Thoracic aorta (tissue), 2 donors: ENCODE data around the gene ZNF296. TPM values are rescaled to one million over a fixed set of nuclear protein-coding genes. Genes with fewer than 3 reads are reported as not detected.

Source experiments
- ATAC-seq: fragments of 150-250 bp; one replicate; pipeline ENCODE4 v1.8.0; 2017; ENCODE audit warnings: low read depth; ENCODE audit not compliant: insufficient number of reproducible peaks, low FRiP score
- DNase-seq: peaks from one replicate; pipeline ENCODE4 v3.0.0-alpha.2; 2020; ENCODE audit warnings: low spot score
- H3K27ac ChIP-seq, 2 donors: fragments of 200-600 bp; sonication (generic); 1 replicate in 1 of 2; 2 replicates in 1 of 2; pipeline ENCODE4 v1.5.1; 2016; ENCODE audit warnings: mild to moderate bottlenecking in 2 of 2, moderate library complexity in 2 of 2
- H3K27me3 ChIP-seq: fragments of 200-600 bp; sonication (generic); replicated peaks from 2 replicates; pipeline ENCODE4 v1.6.0; 2016; ENCODE audit warnings: mild to moderate bottlenecking; ENCODE audit not compliant: insufficient read depth
- H3K36me3 ChIP-seq: fragments of 200-600 bp; sonication (generic); one replicate; pipeline ENCODE4 v1.5.1; 2016
- H3K4me1 ChIP-seq, 2 donors: fragments of 200-600 bp; sonication (generic); 1 replicate in 1 of 2; 2 replicates in 1 of 2; pipeline versions ENCODE4 v1.5.1 to v1.6.0; 2016; ENCODE audit warnings: low read depth in 2 of 2, mild to moderate bottlenecking in 1 of 2; ENCODE audit not compliant: control insufficient read depth in 1 of 2
- H3K4me3 ChIP-seq: fragments of 200-600 bp; sonication (generic); 2 replicates; pipeline ENCODE4 v1.5.1; 2016; ENCODE audit warnings: mild to moderate bottlenecking
- H3K9me3 ChIP-seq: fragments of 200-600 bp; sonication (generic); 2 replicates; pipeline ENCODE4 v1.5.1; 2016
- CTCF ChIP-seq: fragments of 200-600 bp; sonication (generic); IDR thresholded peaks from one replicate; pipeline ENCODE4 v1.5.1; 2019; ENCODE audit warnings: antibody characterized with exemption
- total RNA-seq, 2 donors: library from RNA; depleted of rRNA; stranded (reverse); fragments of >200 nt; gene quantifications; one replicate each; pipeline versions ENCODE4 v1.1.0 to v1.2.3, GENCODE V29; 2016

Gene ZNF296
- total RNA-seq, 2 donors from 2014 or later, result 1.5 to 1.8 TPM

- Histone ChIP-seq H3K4me3 (no peak overlapping the region), H3K36me3 (no peaks in the 10 kb centered on the region), H3K27ac (no peak overlapping the region), H3K9me3 (no peaks in the 10 kb centered on the region), H3K4me1 (peaks cover 22 to 40% of the 10 kb centered on the region in 2 donors), H3K27me3 (no peaks in the 10 kb centered on the region)
- ATAC-seq (no peak), DNase-seq (no peak)
- TF ChIP-seq CTCF, result no peak
Measured at GRCh38 chr19:45096700-45097099, 20.4 kb upstream of the ZNF296 start.

- no peak overlapping the region for H3K27ac ChIP-seq
- H3K36me3 ChIP-seq, result no peaks in the 10 kb centered on the region
- no peaks in the 10 kb centered on the region for H3K9me3 ChIP-seq
- no peak overlapping the region for H3K4me3 ChIP-seq
- peaks cover 27 to 46% of the 10 kb centered on the region in 2 donors for H3K4me1 ChIP-seq
- ATAC-seq, result no peak
- no peak for TF ChIP-seq CTCF
- no peaks in the 10 kb centered on the region for H3K27me3 ChIP-seq
- DNase-seq, result no peak
Measured at GRCh38 chr19:45095496-45096413, 19.5 kb upstream of the ZNF296 start.

GRCh38 chr19:45094707-45095106 lies 18.4 kb upstream of the ZNF296 start:
- H3K27ac ChIP-seq, result no peak overlapping the region
- H3K27me3 ChIP-seq, result no peaks in the 10 kb centered on the region
- H3K4me1 ChIP-seq, result peaks cover 28 to 48% of the 10 kb centered on the region in 2 donors
- no peak for DNase-seq
- H3K36me3 ChIP-seq, result peaks cover 3% of the 10 kb centered on the region
- H3K4me3 ChIP-seq, result peak overlapping the region; percentile 94
- no peak for ATAC-seq
- H3K9me3 ChIP-seq, result no peaks in the 10 kb centered on the region
- TF ChIP-seq CTCF, result no peak

- DNase-seq, result no peak
- Histone ChIP-seq H3K9me3 (no peaks in the 10 kb centered on the region), H3K36me3 (peaks cover 3% of the 10 kb centered on the region), H3K4me1 (peaks cover 28 to 48% of the 10 kb centered on the region in 2 donors), H3K4me3 (peak overlapping the region; percentile 94), H3K27me3 (no peaks in the 10 kb centered on the region), H3K27ac (no peak overlapping the region)
- no peak for ATAC-seq
- TF ChIP-seq CTCF, result no peak
Measured at GRCh38 chr19:45094137-45094536, 17.9 kb upstream of the ZNF296 start.

GRCh38 chr19:45092747-45093678 lies 16.7 kb upstream of the ZNF296 start, which contains the start of gene PPP1R37:
PPP1R37 (plus strand) TSS chr19:45093179; CDS start chr19:45093326, 147 bp downstream.
- Histone ChIP-seq H3K27me3 (no peaks in the 10 kb centered on the region), H3K36me3 (peaks cover 3% of the 10 kb centered on the region), H3K4me3 (peak within 1 kb of the TSS; percentile 94), H3K4me1 (peaks cover 24 to 38% of the 10 kb centered on the region in 2 donors), H3K27ac (peak within 1 kb of the TSS; percentile 76 to 80), H3K9me3 (no peaks in the 10 kb centered on the region)
- TF ChIP-seq CTCF, result peak; percentile 47
- peak; percentile 65 for ATAC-seq
- peak; percentile 75 for DNase-seq
